B cell (primary cell): ENCODE data around the gene F12. TPM values are rescaled to one million over a fixed set of nuclear protein-coding genes. Genes with fewer than 3 reads are reported as not detected.
A peak's percentile ranks its signal among the peaks of the same experiment; 100 is the strongest.

Experiments
- ATAC-seq: fragments of 200-7000 bp; cut with Tn5 transposase; one replicate; pipeline ENCODE4 v1.10.0; 2021; ENCODE audit warnings: low read depth, mild to moderate bottlenecking, moderate number of reproducible peaks, moderate library complexity
- CTCF ChIA-PET: fragments of 350-600 bp; sonication (Branson Sonifier 250); formaldehyde crosslinking; loops from one replicate; lab custom pipeline; 2021; ENCODE audit warnings: antibody characterized with exemption, inconsistent platforms; lab: Charles Lee
- POLR2A ChIA-PET: fragments of 350-600 bp; sonication (Branson Sonifier 250); formaldehyde crosslinking; loops from one replicate; lab custom pipeline; 2021; ENCODE audit warnings: antibody characterized with exemption; lab: Charles Lee
- DNase-seq: peaks from one replicate; pipeline ENCODE4 v3.0.0; 2013
- H2AFZ ChIP-seq: 2 replicates; pipeline ENCODE4 v1.6.1; 2012; ENCODE audit warnings: mild to moderate bottlenecking, low read depth, low read length; ENCODE audit not compliant: insufficient read depth, poor library complexity, severe bottlenecking
- H3K27ac ChIP-seq, 2 donors: 1 replicate in 1 of 2; 2 replicates in 1 of 2; pipeline ENCODE4 v1.5.1; 2012 to 2013; ENCODE audit warnings: low read length in 2 of 2, mild to moderate bottlenecking in 2 of 2, moderate library complexity in 1 of 2
- H3K27me3 ChIP-seq, 4 experiments: fragments of 200-600 bp in 1 of 4; sonication (generic) in 1 of 4; replicated peaks in 1 of 4; 1 replicate in 2 of 4; 2 replicates in 2 of 4; pipeline versions ENCODE4 v1.6.1 to v1.7.0; 2013 to 2016; ENCODE audit warnings: low read length in 3 of 4, mild to moderate bottlenecking in 2 of 4, mixed read lengths in 1 of 4, moderate library complexity in 1 of 4; ENCODE audit not compliant: insufficient read depth in 4 of 4, control insufficient read depth in 3 of 4; ENCODE audit errors: control extremely low read depth in 1 of 4
- H3K36me3 ChIP-seq, 2 experiments: replicated peaks in 1 of 2; 1 replicate in 1 of 2; 2 replicates in 1 of 2; pipeline versions ENCODE4 v1.6.1 to v1.7.1; 2013; ENCODE audit warnings: low read length in 1 of 2; ENCODE audit not compliant: insufficient read depth in 2 of 2, control insufficient read depth in 1 of 2; ENCODE audit errors: control extremely low read depth in 1 of 2, extremely low read depth in 1 of 2
- H3K4me1 ChIP-seq, 2 donors: fragments of 200-600 bp in 1 of 2; sonication (generic) in 1 of 2; 1 replicate in 1 of 2; 2 replicates in 1 of 2; pipeline versions ENCODE4 v1.5.1 to v1.6.1; 2013 to 2017; ENCODE audit warnings: low read length in 2 of 2; ENCODE audit not compliant: control insufficient read depth in 2 of 2, insufficient read depth in 2 of 2
- H3K4me2 ChIP-seq: replicated peaks from 2 replicates; pipeline ENCODE3; 2012; ENCODE audit warnings: mild to moderate bottlenecking, low read depth, low read length; ENCODE audit not compliant: poor library complexity, severe bottlenecking
- H3K4me3 ChIP-seq, 5 experiments: fragments of 200-600 bp in 1 of 5; sonication (generic) in 1 of 5; 1 replicate in 3 of 5; 2 replicates in 2 of 5; pipeline versions ENCODE4 v1.5.1 to v1.7.0; 2011 to 2016; ENCODE audit warnings: low read length in 4 of 5, mild to moderate bottlenecking in 4 of 5, low read depth in 2 of 5, control low read depth in 1 of 5, moderate library complexity in 1 of 5; ENCODE audit not compliant: insufficient read depth in 1 of 5; ENCODE audit errors: control extremely low read depth in 1 of 5, extremely low read depth in 1 of 5
- H3K79me2 ChIP-seq: fragments of 200-600 bp; sonication (generic); one replicate; pipeline ENCODE4 v1.6.0; 2016; ENCODE audit warnings: low read length; ENCODE audit not compliant: control insufficient read depth, insufficient read depth
- H3K9ac ChIP-seq: fragments of 200-600 bp; sonication (generic); 2 replicates; pipeline ENCODE4 v1.6.1; 2017; ENCODE audit warnings: mild to moderate bottlenecking, low read length, moderate library complexity
- H3K9me3 ChIP-seq, 3 donors: one replicate each; pipeline versions ENCODE4 v1.6.1 to v1.7.1; 2013; ENCODE audit warnings: low read length in 2 of 3; ENCODE audit not compliant: control insufficient read depth in 2 of 3, insufficient read depth in 1 of 3; ENCODE audit errors: control extremely low read depth in 1 of 3
- H4K20me1 ChIP-seq: 2 replicates; pipeline ENCODE4 v1.6.0; 2012; ENCODE audit warnings: mild to moderate bottlenecking, low read length; ENCODE audit not compliant: insufficient read depth, control insufficient read depth, poor library complexity, severe bottlenecking
- H3K27ac Mint-ChIP-seq: one replicate; pipeline ENCODE4 v1.8.0; 2021; ENCODE audit warnings: mixed read lengths
- H3K27me3 Mint-ChIP-seq: one replicate; pipeline ENCODE4 v1.8.0; 2021; ENCODE audit warnings: mixed read lengths
- H3K4me1 Mint-ChIP-seq: one replicate; pipeline ENCODE4 v1.8.0; 2021; ENCODE audit warnings: mixed read lengths
- H3K4me3 Mint-ChIP-seq: one replicate; pipeline ENCODE4 v1.8.0; 2021; ENCODE audit warnings: mixed read lengths
- H3K9me3 Mint-ChIP-seq: one replicate; pipeline ENCODE4 v1.8.0; 2022; ENCODE audit warnings: mixed read lengths; ENCODE audit not compliant: insufficient read depth
- CTCF ChIP-seq: fragments of 200-600 bp; IDR thresholded peaks from one replicate; pipeline ENCODE4 v1.8.0; 2022; ENCODE audit warnings: antibody characterized with exemption, mild to moderate bottlenecking
- EZH2 ChIP-seq: IDR thresholded peaks from 2 replicates; pipeline ENCODE4 v1.6.1; 2012; ENCODE audit warnings: borderline replicate concordance, low read depth, mild to moderate bottlenecking, moderate library complexity, low read length; ENCODE audit not compliant: insufficient read depth, poor library complexity, severe bottlenecking
- WGBS: methylation state at CpG from one replicate; pipeline ENCODE4 v1.1.5; 2013; ENCODE audit warnings: missing lambda C conversion rate; ENCODE audit not compliant: insufficient coverage; 5-methylcytosine and 5-hydroxymethylcytosine counted together
- intact Hi-C: fragments of 100-400 bp; cut with micrococcal nuclease; formaldehyde crosslinking; loops from one replicate; pipeline ENCODE4 v1.10.0; 2022
- polyA plus RNA-seq: library from polyadenylated mRNA; depleted of rRNA; stranded (reverse); fragments of >200 nt; gene quantifications from 2 replicates; pipeline ENCODE4 v1.2.3, GENCODE V29; 2012
- total RNA-seq, 2 donors: library from RNA; stranded (reverse); fragments of 120-200 nt in 1 of 2; gene quantifications; 1 replicate in 1 of 2; 2 replicates in 1 of 2; pipeline versions ENCODE4 v1.2.3 to v1.2.4, GENCODE V29; 2013 to 2022

The F12 gene
- total and polyA plus RNA-seq, 2 donors (not counting 1 experiment from before 2014, with no cell fraction given): 3.1 TPM; not detected in 1

GRCh38 chr5:177357459-177358351, 51.7 kb downstream of the F12 start, which contains the start of gene RGS14:
RGS14 (plus strand) TSS chr5:177357924; CDS start chr5:177358025, 101 bp downstream.
- Mint-ChIP-seq H3K4me3 (peak within 1 kb of the TSS; percentile 87), H3K4me1 (peaks cover 76% of the 10 kb centered on the region), H3K27ac (peak within 1 kb of the TSS; percentile 95), H3K9me3 (no peaks in the 10 kb centered on the region), H3K27me3 (no peaks in the 10 kb centered on the region)
- Histone ChIP-seq H3K9ac (peak within 1 kb of the TSS; percentile 89), H3K4me2 (peak within 1 kb of the TSS; percentile 99), H3K36me3 (peaks cover 0 to 16% of the 10 kb centered on the region in 2 experiments), H3K79me2 (peaks cover 52% of the 10 kb centered on the region), H3K27ac (peak within 1 kb of the TSS; percentile 62 to 80), H3K27me3 (no peaks in the 10 kb centered on the region), H3K9me3 (no peaks in the 10 kb centered on the region), H3K4me1 (peaks cover 56 to 63% of the 10 kb centered on the region in 2 donors), H3K4me3 (peak within 1 kb of the TSS; percentile 74 to 96 (median 92)), H2AFZ (peak within 1 kb of the TSS; percentile 79), H4K20me1 (peaks cover 43% of the 10 kb centered on the region)
- under 1% methylated on average over 37 of the region's 37 CpGs for WGBS
- intact Hi-C loops: loop anchor here (1.0 to 2.0 kb wide), 4 partner anchors 13 to 225 kb away; partner anchors contain the start of gene NSD1
- peak; percentile 90 for DNase-seq
- no peak for TF ChIP-seq CTCF
- ATAC-seq: peak; percentile 88
- ChIA-PET POLR2A (interaction anchor here (0.5 kb wide), 1 partner anchor 74 kb away, joined by 3 read pairs; no protein-coding TSS in a partner anchor), CTCF (interaction anchor here (1.0 to 7.2 kb wide), 7 partner anchors 13 to 97 kb away, joined by 3 to 60 read pairs (median 3); no protein-coding TSS in a partner anchor)

- ChIA-PET CTCF (interaction anchor here (1.0 to 7.2 kb wide), 4 partner anchors 14 to 48 kb away, joined by 3 to 60 read pairs (median 3); no protein-coding TSS in a partner anchor), POLR2A (interaction anchor here (0.5 kb wide), 1 partner anchor 75 kb away, joined by 3 read pairs; no protein-coding TSS in a partner anchor)
- no peaks in the 10 kb centered on the region for H3K9me3 ChIP-seq
- Mint-ChIP-seq H3K27me3 (no peaks in the 10 kb centered on the region), H3K4me1 (peaks cover 72% of the 10 kb centered on the region), H3K27ac (peak overlapping the region; percentile 95), H3K4me3 (peak overlapping the region; percentile 87), H3K9me3 (no peaks in the 10 kb centered on the region)
- TF ChIP-seq CTCF (no peak), EZH2 (no peak)
- ATAC-seq (no peak), DNase-seq (no peak)
- no peaks in the 10 kb centered on the region for H3K27me3 ChIP-seq
- H2AFZ ChIP-seq: peak overlapping the region; percentile 79
- H3K79me2 ChIP-seq: peaks cover 46% of the 10 kb centered on the region
- H3K36me3 ChIP-seq: peaks cover 0 to 16% of the 10 kb centered on the region in 2 experiments
- H4K20me1 ChIP-seq: peaks cover 37% of the 10 kb centered on the region
- peaks cover 52 to 60% of the 10 kb centered on the region in 2 donors for H3K4me1 ChIP-seq
- intact Hi-C loops: loop anchor here (1.0 to 2.0 kb wide), 4 partner anchors 14 to 224 kb away; partner anchors contain the start of gene NSD1
- H3K4me2 ChIP-seq: peak overlapping the region; percentile 99
- H3K27ac ChIP-seq: peak overlapping the region; percentile 62 to 80
- H3K4me3 ChIP-seq: peak overlapping the region; percentile 74 to 96 (median 92)
- H3K9ac ChIP-seq: peak overlapping the region; percentile 89
- WGBS: 20% methylated on average over 1 of the region's 5 CpGs
Observed at GRCh38 chr5:177357146-177357458, 52.3 kb downstream of the F12 start.
